TTC549 (cell line): ENCODE measurements around the gene GFPT1.
A peak's percentile ranks its signal among the peaks of the same experiment; 100 is the strongest.

Experiments
- FAIRE-seq: peaks from 2 replicates; lab custom pipeline; 2012; peaks lifted over from hg19 to GRCh38; lab: Jason Lieb, UNC

The GFPT1 gene

DNA sequence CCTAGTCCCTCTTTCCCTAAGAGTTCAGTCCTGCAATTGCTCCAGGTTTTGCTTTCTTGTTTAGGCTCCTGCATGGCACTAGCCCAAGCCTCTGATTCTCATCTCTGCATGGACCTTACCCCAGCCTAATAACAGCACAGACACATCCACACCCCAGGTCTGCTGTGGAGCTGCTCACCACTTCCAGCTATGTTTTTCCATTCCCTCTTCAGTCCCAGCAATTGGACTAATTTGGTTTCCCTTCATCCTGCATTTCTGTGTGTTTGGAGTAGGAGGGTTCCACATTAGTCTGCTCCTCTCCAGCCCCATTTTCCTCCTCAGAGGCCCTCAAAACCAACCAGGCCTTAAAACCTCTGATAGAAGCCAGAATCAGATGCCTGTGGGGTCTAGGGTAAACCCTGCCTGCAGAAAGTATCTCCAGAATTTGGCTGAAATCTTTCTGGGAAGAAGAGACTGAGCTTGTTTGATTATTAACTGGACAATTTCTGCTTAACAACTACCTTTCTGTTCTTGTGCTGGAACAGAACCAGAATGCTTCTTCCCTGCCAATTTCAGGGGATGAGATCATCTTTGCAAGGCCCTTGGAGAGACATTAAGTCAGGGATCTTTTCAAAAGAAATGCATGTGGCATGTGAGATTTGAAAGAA is 95.9 kb downstream of the GFPT1 start:
- no peak for FAIRE-seq

DNA sequence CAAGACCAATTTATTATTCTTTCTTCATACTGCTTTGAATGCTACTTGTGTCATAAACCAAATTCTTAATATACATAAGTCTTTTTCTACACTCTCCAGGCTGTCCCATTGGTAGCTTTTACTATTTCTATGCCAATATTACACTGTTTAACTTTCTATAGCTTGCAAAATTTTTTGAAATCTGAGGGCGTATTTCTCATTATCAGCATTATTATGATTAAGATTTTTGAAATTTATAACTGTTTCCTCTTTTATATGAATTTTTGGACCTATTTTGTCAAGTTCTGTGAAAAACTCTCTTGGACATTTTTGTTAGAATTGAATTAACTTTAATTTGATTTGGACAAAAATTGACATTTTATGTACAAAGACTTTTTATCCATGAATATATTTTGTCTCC is 98.6 kb downstream of the GFPT1 start:
- FAIRE-seq: peak; percentile 42

DNA sequence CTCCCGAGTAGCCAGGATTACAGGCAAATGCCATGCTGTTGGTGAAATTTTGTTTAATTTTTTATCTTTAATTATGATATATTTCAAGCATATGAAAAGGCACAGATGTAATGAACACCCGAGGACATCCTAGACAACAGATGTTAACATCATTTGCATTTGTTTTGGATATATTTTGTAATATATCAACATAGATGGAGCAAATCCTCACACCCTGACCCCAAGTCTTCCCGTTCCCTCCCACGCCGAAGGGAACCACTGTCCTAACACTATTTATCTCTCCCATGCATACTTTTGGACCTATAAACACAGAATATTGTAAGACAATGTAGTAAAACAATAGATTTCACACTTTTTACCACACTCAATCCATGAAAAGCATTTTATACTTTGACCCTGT is 99.5 kb downstream of the GFPT1 start:
- FAIRE-seq: no peak

DNA sequence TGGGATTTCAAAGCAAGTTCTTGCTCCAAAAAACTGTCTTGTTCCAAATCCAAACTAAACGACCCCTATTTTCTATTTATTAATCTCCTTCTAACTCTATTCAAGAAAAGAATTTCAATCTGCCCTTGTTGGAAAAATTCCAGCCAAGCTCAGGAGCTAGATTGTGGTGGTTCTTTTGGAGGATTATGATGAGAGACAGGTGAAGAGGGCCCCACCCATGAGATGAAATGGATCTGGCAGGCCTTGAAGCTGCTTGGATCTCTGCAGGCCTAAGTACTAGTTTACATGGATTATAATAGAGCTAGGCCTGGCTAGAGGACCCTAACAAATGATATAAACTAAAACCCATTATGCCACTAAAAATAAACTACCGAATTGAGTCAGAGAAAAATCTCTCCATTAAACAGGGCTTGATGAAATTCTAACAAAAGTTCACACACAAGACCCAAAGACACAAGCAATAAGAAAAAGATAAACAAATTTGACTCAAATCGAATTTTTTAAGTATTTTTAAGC is 101.6 kb downstream of the GFPT1 start:
- FAIRE-seq: no peak

DNA sequence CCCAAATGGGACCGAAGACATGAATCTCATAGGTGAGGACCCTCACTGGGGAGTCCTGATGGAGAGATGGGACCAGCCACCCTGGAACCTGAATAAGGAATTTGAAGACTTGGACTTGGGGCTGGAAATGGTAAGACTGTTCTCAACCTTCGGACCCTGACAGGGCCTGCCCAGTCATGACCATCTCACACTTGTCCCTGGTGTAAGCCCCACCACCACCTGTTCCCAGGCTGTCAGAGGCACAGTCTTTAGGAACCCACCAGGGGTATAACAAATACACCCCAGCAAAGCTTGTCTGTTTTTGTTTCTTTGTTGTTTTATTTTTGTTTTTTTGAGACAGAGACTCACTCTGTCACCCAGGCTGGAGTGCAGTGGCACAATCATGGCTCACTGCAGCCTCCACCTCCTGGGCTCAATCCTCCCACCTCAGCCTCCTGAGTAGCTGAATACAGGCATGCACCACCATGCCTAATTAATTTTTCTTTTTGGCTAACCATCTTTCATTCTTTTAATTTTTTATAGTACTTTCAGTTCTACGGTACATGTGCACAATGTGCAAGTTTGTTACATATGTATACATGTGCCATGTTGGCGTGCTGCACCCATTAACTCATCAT is 106.1 kb downstream of the GFPT1 start:
- FAIRE-seq: no peak

DNA sequence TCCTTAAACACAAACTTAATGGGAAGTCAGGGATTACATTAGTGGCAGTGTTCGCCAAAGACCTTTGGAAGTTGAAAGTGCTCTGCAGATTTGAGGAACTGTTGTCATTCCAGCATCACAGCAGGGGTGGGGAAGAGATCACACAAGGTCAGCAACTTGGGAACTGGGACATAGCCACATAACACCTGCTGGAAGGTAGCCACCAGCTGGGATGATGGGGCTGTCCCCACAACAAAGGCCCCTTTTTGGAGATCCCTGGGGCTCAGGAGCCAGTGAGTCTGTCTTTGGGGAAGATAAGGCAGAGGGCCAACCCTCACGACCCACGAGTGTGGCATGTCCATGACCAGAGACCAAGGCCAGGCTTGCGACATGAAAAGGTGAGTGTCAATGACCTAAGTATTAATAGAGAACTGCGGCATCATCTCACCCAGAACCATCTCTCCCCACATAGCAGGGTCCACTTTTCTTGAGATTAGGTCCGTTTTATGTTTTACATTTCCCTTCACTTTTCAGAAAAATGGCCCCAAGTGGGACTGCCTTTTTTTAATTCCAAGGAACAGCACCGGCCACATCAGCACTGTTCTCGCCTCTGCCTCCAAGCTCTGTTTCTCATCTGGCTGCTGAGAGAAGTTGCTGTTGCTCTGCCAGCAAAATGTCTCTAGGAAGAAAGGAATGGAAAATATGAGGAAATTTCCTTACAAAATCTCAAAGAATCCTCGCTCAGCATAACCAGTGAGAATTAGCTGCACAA is 106.9 kb downstream of the GFPT1 start:
- no peak for FAIRE-seq

DNA sequence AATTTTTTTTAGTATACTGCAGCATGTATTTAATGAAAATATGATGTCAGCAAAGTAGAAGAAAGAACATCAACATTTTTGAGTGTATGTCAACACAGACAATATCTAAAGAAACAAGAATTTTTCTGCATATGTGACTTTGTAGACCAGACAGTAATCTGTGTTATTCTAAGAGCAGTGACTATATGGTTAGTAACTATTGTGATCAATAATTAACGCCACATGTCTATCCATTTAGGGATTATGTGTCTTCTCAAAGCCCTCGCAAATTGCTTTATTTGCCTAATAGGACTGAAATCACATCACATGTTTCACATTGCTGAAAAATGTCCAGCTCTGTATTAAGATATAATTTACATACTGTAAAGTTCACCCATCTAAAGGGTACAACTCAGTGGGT is 107.8 kb downstream of the GFPT1 start:
- FAIRE-seq: no peak

DNA sequence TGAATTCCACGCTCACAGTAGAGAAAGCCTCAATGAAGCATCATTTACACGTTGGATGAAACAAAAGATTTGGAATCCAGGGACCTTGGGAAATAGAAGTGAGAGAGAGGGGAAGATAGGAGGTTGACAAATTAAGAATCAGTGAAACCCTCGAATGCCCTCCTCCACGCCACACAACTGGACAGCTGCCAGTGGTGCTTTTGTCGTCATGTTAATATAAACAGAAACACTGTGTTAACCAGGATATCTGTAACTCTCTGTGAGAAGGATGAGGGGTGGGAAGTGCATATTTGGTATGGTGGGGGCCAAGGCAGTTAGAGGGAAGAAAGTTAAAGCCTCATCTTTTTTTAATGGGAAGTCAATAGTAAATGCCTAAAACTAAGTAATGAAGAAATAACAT is 108.7 kb downstream of the GFPT1 start:
- no peak for FAIRE-seq

DNA sequence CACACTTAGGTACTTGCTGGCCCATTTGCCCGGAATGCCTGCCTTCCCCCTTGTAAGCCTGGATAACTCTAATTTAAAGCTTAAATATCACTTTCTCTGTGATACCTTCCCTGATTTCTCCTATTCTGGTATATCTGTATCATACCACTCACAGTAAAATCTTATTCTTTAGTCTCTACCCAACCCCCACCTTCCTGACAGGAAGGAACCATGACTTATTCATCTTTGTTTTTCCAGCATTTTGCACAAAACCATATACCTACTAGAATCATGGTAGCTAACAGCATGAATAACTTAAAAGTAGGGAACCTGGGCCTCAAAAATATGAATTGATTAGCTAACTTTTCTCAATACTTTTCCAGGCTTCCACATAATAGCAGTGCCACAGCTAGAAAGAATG is 111.5 kb downstream of the GFPT1 start:
- no peak for FAIRE-seq

DNA sequence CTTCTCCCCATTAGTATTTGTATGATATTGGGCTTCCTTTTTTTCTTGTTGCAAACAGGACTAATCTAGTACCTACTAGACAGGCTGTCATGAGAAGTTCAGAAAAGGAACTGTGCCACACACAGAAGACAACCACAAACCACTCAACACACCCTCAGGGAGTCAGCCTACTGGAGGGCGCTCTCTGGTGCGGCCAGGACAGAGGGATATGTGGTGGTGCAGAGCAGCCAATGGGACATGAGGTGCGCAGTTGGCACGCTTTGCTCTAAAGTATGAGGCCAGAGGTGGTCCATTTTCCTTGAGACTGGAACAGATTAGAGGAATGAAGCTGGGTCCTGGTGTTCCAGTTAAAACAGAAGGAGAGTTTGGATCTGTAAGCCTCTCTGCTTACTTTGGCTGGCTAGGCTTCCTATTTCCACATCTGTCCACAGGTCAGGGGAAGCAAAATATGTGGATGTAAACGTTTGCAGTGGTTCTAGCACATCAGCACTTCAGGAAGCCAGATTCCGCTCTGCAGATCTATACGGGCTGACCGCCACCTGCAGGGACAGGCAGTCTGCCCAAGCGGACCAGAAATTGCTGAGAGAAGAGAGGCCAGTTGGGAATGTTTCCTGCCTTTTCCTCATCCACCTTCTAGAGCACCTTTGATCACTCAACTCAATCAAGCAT is 114.1 kb downstream of the GFPT1 start:
- no peak for FAIRE-seq

DNA sequence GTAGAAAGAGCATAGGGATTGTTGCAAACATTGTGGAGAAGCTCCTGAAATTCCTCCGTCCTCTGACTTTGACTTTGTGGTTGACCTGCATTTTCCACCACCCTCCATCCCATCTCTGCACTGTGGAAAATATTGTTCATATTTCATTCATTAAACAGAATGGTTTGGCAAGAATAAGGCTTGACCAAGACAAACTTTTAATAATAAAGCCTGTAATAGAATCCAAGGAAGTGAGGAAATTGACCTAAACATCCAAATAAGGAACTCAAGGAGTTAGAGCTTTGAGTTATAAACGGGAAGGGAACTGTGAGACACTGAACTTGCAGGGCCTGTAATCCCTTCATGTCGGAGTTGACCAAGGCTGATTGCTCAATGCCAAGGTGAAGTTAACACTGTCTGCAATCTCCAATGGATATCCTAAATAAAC is 115.2 kb downstream of the GFPT1 start:
- no peak for FAIRE-seq
